ENCODE results near the gene HECTD4. TPM values are rescaled to one million over a fixed set of nuclear protein-coding genes. Genes with fewer than 3 reads are reported as not detected.

HECTD4 gene
- polyA plus RNA-seq, 3 donors, result 36.9 to 39.6 (median 37.5) TPM

Other genes with a start within 250 kb of the HECTD4 start
- 1,000 to 10,000 TPM; 2,445 to 2,563 (median 2,508) TPM for gene RPL6, start 27.2 kb upstream of the HECTD4 start, polyA plus RNA-seq (ENCODE audit: insufficient read length in 3 of 3)
- gene PTPN11, start 36.5 kb upstream of the HECTD4 start, polyA plus RNA-seq (ENCODE audit: insufficient read length in 3 of 3), result 10 to 100 TPM; 84.4 to 88.1 (median 85.8) TPM

All from right renal cortex interstitium (tissue), 3 donors.